ENCODE measurements around the gene FERD3L.

Gene FERD3L

GRCh38 chr7:19121977-19122588, 23.1 kb downstream of the FERD3L start:
- H3K27ac ChIP-seq (ENCODE audit: insufficient read depth in 1 of 2, low read depth in 1 of 2, low read length in 2 of 2, poor library complexity in 1 of 2, severe bottlenecking in 2 of 2), result no peak overlapping the region
- ChIA-PET CTCF (interaction anchor here (0.6 to 3.0 kb wide), 16 partner anchors 14 to 1666 kb away, joined by 3 to 14 read pairs (median 3); partner anchors contain the start of gene SP8), POLR2A (interaction anchor here (1.1 kb wide), 1 partner anchor 48 kb away, joined by 3 read pairs; no protein-coding TSS in a partner anchor)
- no peaks in the 10 kb centered on the region for H3K36me3 ChIP-seq (ENCODE audit: control insufficient read depth in 4 of 4, insufficient read depth in 4 of 4, low read length in 3 of 4)
- peaks cover 0 to 2% (median 0%) of the 10 kb centered on the region in 5 experiments for H3K9me3 ChIP-seq (ENCODE audit: control extremely low read depth in 1 of 5, control insufficient read depth in 4 of 5, insufficient read depth in 2 of 5, low read depth in 1 of 5, low read length in 4 of 5)
- no peak overlapping the region for H3K4me3 ChIP-seq (ENCODE audit: control insufficient read depth in 1 of 7, extremely low read depth in 1 of 7, insufficient read depth in 4 of 7, low read depth in 2 of 7, low read length in 6 of 7)
- peaks cover 30 to 48% (median 33%) of the 10 kb centered on the region in 5 experiments for H3K27me3 ChIP-seq (replicated peaks in 2 of 5; ENCODE audit: control insufficient read depth in 4 of 5, insufficient read depth in 5 of 5, low read length in 4 of 5)
- no CpG with 5 or more reads among the region's 2 CpGs for WGBS (ENCODE audit: insufficient coverage)
- peak; percentile 58 to 63 (median 62) for DNase-seq
- peaks cover 0 to 20% (median 16%) of the 10 kb centered on the region in 4 experiments for H3K4me1 ChIP-seq (ENCODE audit: control extremely low read depth in 1 of 4, control insufficient read depth in 4 of 4, insufficient read depth in 4 of 4, low read length in 3 of 4)

- peaks cover 36 to 68% (median 47%) of the 10 kb centered on the region in 5 experiments for H3K27me3 ChIP-seq (replicated peaks in 2 of 5; ENCODE audit: control insufficient read depth in 4 of 5, insufficient read depth in 5 of 5, low read length in 4 of 5)
- no peak overlapping the region for H3K27ac ChIP-seq (ENCODE audit: insufficient read depth in 1 of 2, low read depth in 1 of 2, low read length in 2 of 2, poor library complexity in 1 of 2, severe bottlenecking in 2 of 2)
- no peak overlapping the region for H3K4me3 ChIP-seq (ENCODE audit: control insufficient read depth in 1 of 7, extremely low read depth in 1 of 7, insufficient read depth in 4 of 7, low read depth in 2 of 7, low read length in 6 of 7)
- no peaks in the 10 kb centered on the region for H3K36me3 ChIP-seq (ENCODE audit: control insufficient read depth in 4 of 4, insufficient read depth in 4 of 4, low read length in 3 of 4)
- POLR2A ChIA-PET, result no interaction called here
- WGBS (ENCODE audit: insufficient coverage), result 20% methylated on average over 6 of the region's 10 CpGs
- H3K9me3 ChIP-seq (ENCODE audit: control extremely low read depth in 1 of 5, control insufficient read depth in 4 of 5, insufficient read depth in 2 of 5, low read depth in 1 of 5, low read length in 4 of 5), result peaks cover 0 to 2% (median 0%) of the 10 kb centered on the region in 5 experiments
- CTCF ChIA-PET, result interaction anchor here (1.0 to 1.9 kb wide), 8 partner anchors 10 to 1669 kb away, joined by 3 to 7 read pairs (median 5); no protein-coding TSS in a partner anchor
- H3K4me1 ChIP-seq (ENCODE audit: control extremely low read depth in 1 of 4, control insufficient read depth in 4 of 4, insufficient read depth in 4 of 4, low read length in 3 of 4), result peaks cover 0 to 31% (median 27%) of the 10 kb centered on the region in 4 experiments
- peak in 2 of 3 donors; percentile 20 to 23 for DNase-seq
Observed at GRCh38 chr7:19119870-19120486, 25.2 kb downstream of the FERD3L start.

- no peak for DNase-seq
- Histone ChIP-seq H3K4me3 (ENCODE audit: control insufficient read depth in 1 of 7, extremely low read depth in 1 of 7, insufficient read depth in 4 of 7, low read depth in 2 of 7, low read length in 6 of 7) (no peak overlapping the region), H3K27ac (ENCODE audit: insufficient read depth in 1 of 2, low read depth in 1 of 2, low read length in 2 of 2, poor library complexity in 1 of 2, severe bottlenecking in 2 of 2) (no peak overlapping the region), H3K9me3 (ENCODE audit: control extremely low read depth in 1 of 5, control insufficient read depth in 4 of 5, insufficient read depth in 2 of 5, low read depth in 1 of 5, low read length in 4 of 5) (peaks cover 0 to 2% (median 0%) of the 10 kb centered on the region in 5 experiments), H3K36me3 (ENCODE audit: control insufficient read depth in 4 of 4, insufficient read depth in 4 of 4, low read length in 3 of 4) (no peaks in the 10 kb centered on the region), H3K27me3 (replicated peaks in 2 of 5; ENCODE audit: control insufficient read depth in 4 of 5, insufficient read depth in 5 of 5, low read length in 4 of 5) (peaks cover 38 to 74% (median 51%) of the 10 kb centered on the region in 5 experiments), H3K4me1 (ENCODE audit: control extremely low read depth in 1 of 4, control insufficient read depth in 4 of 4, insufficient read depth in 4 of 4, low read length in 3 of 4) (peaks cover 0 to 31% (median 27%) of the 10 kb centered on the region in 4 experiments)
- WGBS (ENCODE audit: insufficient coverage), result 0% methylated on average over 2 of the region's 8 CpGs
- ChIA-PET CTCF (interaction anchor here (0.7 to 1.9 kb wide), 11 partner anchors 9 to 1670 kb away, joined by 3 to 7 read pairs (median 4); no protein-coding TSS in a partner anchor), POLR2A (no interaction called here)
Observed at GRCh38 chr7:19119372-19119771, 25.8 kb downstream of the FERD3L start.

GRCh38 chr7:19118636-19119371, 26.4 kb downstream of the FERD3L start:
- peaks cover 38 to 80% (median 57%) of the 10 kb centered on the region in 5 experiments for H3K27me3 ChIP-seq (replicated peaks in 2 of 5; ENCODE audit: control insufficient read depth in 4 of 5, insufficient read depth in 5 of 5, low read length in 4 of 5)
- ChIA-PET CTCF (interaction anchor here (0.7 to 1.9 kb wide), 8 partner anchors 8 to 1670 kb away, joined by 3 to 7 read pairs (median 4); no protein-coding TSS in a partner anchor), POLR2A (no interaction called here)
- H3K36me3 ChIP-seq (ENCODE audit: control insufficient read depth in 4 of 4, insufficient read depth in 4 of 4, low read length in 3 of 4), result no peaks in the 10 kb centered on the region
- H3K9me3 ChIP-seq (ENCODE audit: control extremely low read depth in 1 of 5, control insufficient read depth in 4 of 5, insufficient read depth in 2 of 5, low read depth in 1 of 5, low read length in 4 of 5), result peaks cover 0 to 2% (median 0%) of the 10 kb centered on the region in 5 experiments
- WGBS (ENCODE audit: insufficient coverage), result 3% methylated on average over 26 of the region's 28 CpGs
- DNase-seq, result peak; percentile 14 to 49 (median 29)
- H3K4me1 ChIP-seq (ENCODE audit: control extremely low read depth in 1 of 4, control insufficient read depth in 4 of 4, insufficient read depth in 4 of 4, low read length in 3 of 4), result peaks cover 0 to 31% (median 27%) of the 10 kb centered on the region in 4 experiments
- no peak overlapping the region for H3K27ac ChIP-seq (ENCODE audit: insufficient read depth in 1 of 2, low read depth in 1 of 2, low read length in 2 of 2, poor library complexity in 1 of 2, severe bottlenecking in 2 of 2)
- peak overlapping the region in 1 of 7 experiments; percentile 58 for H3K4me3 ChIP-seq (ENCODE audit: control insufficient read depth in 1 of 7, extremely low read depth in 1 of 7, insufficient read depth in 4 of 7, low read depth in 2 of 7, low read length in 6 of 7)

- peaks cover 38 to 87% (median 63%) of the 10 kb centered on the region in 5 experiments for H3K27me3 ChIP-seq (replicated peaks in 2 of 5; ENCODE audit: control insufficient read depth in 4 of 5, insufficient read depth in 5 of 5, low read length in 4 of 5)
- ChIA-PET POLR2A (no interaction called here), CTCF (interaction anchor here (1.0 to 1.8 kb wide), 5 partner anchors 8 to 551 kb away, joined by 3 to 4 read pairs (median 3); no protein-coding TSS in a partner anchor)
- H3K36me3 ChIP-seq (ENCODE audit: control insufficient read depth in 4 of 4, insufficient read depth in 4 of 4, low read length in 3 of 4), result no peaks in the 10 kb centered on the region
- no peak overlapping the region for H3K27ac ChIP-seq (ENCODE audit: insufficient read depth in 1 of 2, low read depth in 1 of 2, low read length in 2 of 2, poor library complexity in 1 of 2, severe bottlenecking in 2 of 2)
- H3K4me1 ChIP-seq (ENCODE audit: control extremely low read depth in 1 of 4, control insufficient read depth in 4 of 4, insufficient read depth in 4 of 4, low read length in 3 of 4), result peaks cover 0 to 31% (median 27%) of the 10 kb centered on the region in 4 experiments
- DNase-seq, result peak in 2 of 3 donors; percentile 16 to 46
- H3K9me3 ChIP-seq (ENCODE audit: control extremely low read depth in 1 of 5, control insufficient read depth in 4 of 5, insufficient read depth in 2 of 5, low read depth in 1 of 5, low read length in 4 of 5), result peaks cover 0 to 2% (median 0%) of the 10 kb centered on the region in 5 experiments
- peak overlapping the region in 5 of 7 experiments; percentile 31 to 71 (median 65) for H3K4me3 ChIP-seq (ENCODE audit: control insufficient read depth in 1 of 7, extremely low read depth in 1 of 7, insufficient read depth in 4 of 7, low read depth in 2 of 7, low read length in 6 of 7)
- WGBS (ENCODE audit: insufficient coverage), result under 1% methylated on average over 35 of the region's 51 CpGs
Observed at GRCh38 chr7:19117870-19118608, 27.2 kb downstream of the FERD3L start.

GRCh38 chr7:19117091-19117869, 27.9 kb downstream of the FERD3L start, which contains the start of gene TWIST1:
TSS of gene TWIST1 (minus strand) at chr7:19117636. CDS start at chr7:19117321, 315 bp downstream.
- H3K9me3 ChIP-seq (ENCODE audit: control extremely low read depth in 1 of 5, control insufficient read depth in 4 of 5, insufficient read depth in 2 of 5, low read depth in 1 of 5, low read length in 4 of 5), result peaks cover 0 to 2% (median 0%) of the 10 kb centered on the region in 5 experiments
- peaks cover 0 to 35% (median 28%) of the 10 kb centered on the region in 4 experiments for H3K4me1 ChIP-seq (ENCODE audit: control extremely low read depth in 1 of 4, control insufficient read depth in 4 of 4, insufficient read depth in 4 of 4, low read length in 3 of 4)
- POLR2A ChIA-PET, result no interaction called here
- H3K4me3 ChIP-seq (ENCODE audit: control insufficient read depth in 1 of 7, extremely low read depth in 1 of 7, insufficient read depth in 4 of 7, low read depth in 2 of 7, low read length in 6 of 7), result peak within 1 kb of the TSS; percentile 26 to 80 (median 65)
- peaks cover 42 to 95% (median 69%) of the 10 kb centered on the region in 5 experiments for H3K27me3 ChIP-seq (replicated peaks in 2 of 5; ENCODE audit: control insufficient read depth in 4 of 5, insufficient read depth in 5 of 5, low read length in 4 of 5)
- no peak within 1 kb of the TSS for H3K27ac ChIP-seq (ENCODE audit: insufficient read depth in 1 of 2, low read depth in 1 of 2, low read length in 2 of 2, poor library complexity in 1 of 2, severe bottlenecking in 2 of 2)
- peak; percentile 18 to 62 (median 55) for DNase-seq
- CTCF ChIA-PET, result interaction anchor here (1.0 to 1.4 kb wide), 4 partner anchors 10 to 549 kb away, joined by 3 to 4 read pairs (median 3); no protein-coding TSS in a partner anchor
- no peaks in the 10 kb centered on the region for H3K36me3 ChIP-seq (ENCODE audit: control insufficient read depth in 4 of 4, insufficient read depth in 4 of 4, low read length in 3 of 4)
- WGBS (ENCODE audit: insufficient coverage), result 0% methylated on average over 45 of the region's 91 CpGs

All from common myeloid progenitor, CD34-positive (primary cell).